B cell (primary cell): Measurements from ENCODE around the gene SLC25A34. TPM values are rescaled to one million over a fixed set of nuclear protein-coding genes. Genes with fewer than 3 reads are reported as not detected.

ENCODE experiments used
- ATAC-seq: fragments of 200-7000 bp; cut with Tn5 transposase; one replicate; pipeline ENCODE4 v1.10.0; 2021; ENCODE audit warnings: low read depth, mild to moderate bottlenecking, moderate number of reproducible peaks, moderate library complexity
- CTCF ChIA-PET: fragments of 350-600 bp; sonication (Branson Sonifier 250); formaldehyde crosslinking; loops from one replicate; lab custom pipeline; 2021; ENCODE audit warnings: antibody characterized with exemption, inconsistent platforms; lab: Charles Lee
- POLR2A ChIA-PET: fragments of 350-600 bp; sonication (Branson Sonifier 250); formaldehyde crosslinking; loops from one replicate; lab custom pipeline; 2021; ENCODE audit warnings: antibody characterized with exemption; lab: Charles Lee
- DNase-seq: peaks from one replicate; pipeline ENCODE4 v3.0.0; 2013
- H2AFZ ChIP-seq: 2 replicates; pipeline ENCODE4 v1.6.1; 2012; ENCODE audit warnings: mild to moderate bottlenecking, low read depth, low read length; ENCODE audit not compliant: insufficient read depth, poor library complexity, severe bottlenecking
- H3K27ac ChIP-seq, 2 donors: 1 replicate in 1 of 2; 2 replicates in 1 of 2; pipeline ENCODE4 v1.5.1; 2012 to 2013; ENCODE audit warnings: low read length in 2 of 2, mild to moderate bottlenecking in 2 of 2, moderate library complexity in 1 of 2
- H3K27me3 ChIP-seq, 4 experiments: fragments of 200-600 bp in 1 of 4; sonication (generic) in 1 of 4; replicated peaks in 1 of 4; 1 replicate in 2 of 4; 2 replicates in 2 of 4; pipeline versions ENCODE4 v1.6.1 to v1.7.0; 2013 to 2016; ENCODE audit warnings: low read length in 3 of 4, mild to moderate bottlenecking in 2 of 4, mixed read lengths in 1 of 4, moderate library complexity in 1 of 4; ENCODE audit not compliant: insufficient read depth in 4 of 4, control insufficient read depth in 3 of 4; ENCODE audit errors: control extremely low read depth in 1 of 4
- H3K36me3 ChIP-seq, 2 experiments: replicated peaks in 1 of 2; 1 replicate in 1 of 2; 2 replicates in 1 of 2; pipeline versions ENCODE4 v1.6.1 to v1.7.1; 2013; ENCODE audit warnings: low read length in 1 of 2; ENCODE audit not compliant: insufficient read depth in 2 of 2, control insufficient read depth in 1 of 2; ENCODE audit errors: control extremely low read depth in 1 of 2, extremely low read depth in 1 of 2
- H3K4me1 ChIP-seq, 2 donors: fragments of 200-600 bp in 1 of 2; sonication (generic) in 1 of 2; 1 replicate in 1 of 2; 2 replicates in 1 of 2; pipeline versions ENCODE4 v1.5.1 to v1.6.1; 2013 to 2017; ENCODE audit warnings: low read length in 2 of 2; ENCODE audit not compliant: control insufficient read depth in 2 of 2, insufficient read depth in 2 of 2
- H3K4me2 ChIP-seq: replicated peaks from 2 replicates; pipeline ENCODE3; 2012; ENCODE audit warnings: mild to moderate bottlenecking, low read depth, low read length; ENCODE audit not compliant: poor library complexity, severe bottlenecking
- H3K4me3 ChIP-seq, 5 experiments: fragments of 200-600 bp in 1 of 5; sonication (generic) in 1 of 5; 1 replicate in 3 of 5; 2 replicates in 2 of 5; pipeline versions ENCODE4 v1.5.1 to v1.7.0; 2011 to 2016; ENCODE audit warnings: low read length in 4 of 5, mild to moderate bottlenecking in 4 of 5, low read depth in 2 of 5, control low read depth in 1 of 5, moderate library complexity in 1 of 5; ENCODE audit not compliant: insufficient read depth in 1 of 5; ENCODE audit errors: control extremely low read depth in 1 of 5, extremely low read depth in 1 of 5
- H3K79me2 ChIP-seq: fragments of 200-600 bp; sonication (generic); one replicate; pipeline ENCODE4 v1.6.0; 2016; ENCODE audit warnings: low read length; ENCODE audit not compliant: control insufficient read depth, insufficient read depth
- H3K9ac ChIP-seq: fragments of 200-600 bp; sonication (generic); 2 replicates; pipeline ENCODE4 v1.6.1; 2017; ENCODE audit warnings: mild to moderate bottlenecking, low read length, moderate library complexity
- H3K9me3 ChIP-seq, 3 donors: one replicate each; pipeline versions ENCODE4 v1.6.1 to v1.7.1; 2013; ENCODE audit warnings: low read length in 2 of 3; ENCODE audit not compliant: control insufficient read depth in 2 of 3, insufficient read depth in 1 of 3; ENCODE audit errors: control extremely low read depth in 1 of 3
- H4K20me1 ChIP-seq: 2 replicates; pipeline ENCODE4 v1.6.0; 2012; ENCODE audit warnings: mild to moderate bottlenecking, low read length; ENCODE audit not compliant: insufficient read depth, control insufficient read depth, poor library complexity, severe bottlenecking
- H3K27ac Mint-ChIP-seq: one replicate; pipeline ENCODE4 v1.8.0; 2021; ENCODE audit warnings: mixed read lengths
- H3K27me3 Mint-ChIP-seq: one replicate; pipeline ENCODE4 v1.8.0; 2021; ENCODE audit warnings: mixed read lengths
- H3K4me1 Mint-ChIP-seq: one replicate; pipeline ENCODE4 v1.8.0; 2021; ENCODE audit warnings: mixed read lengths
- H3K4me3 Mint-ChIP-seq: one replicate; pipeline ENCODE4 v1.8.0; 2021; ENCODE audit warnings: mixed read lengths
- H3K9me3 Mint-ChIP-seq: one replicate; pipeline ENCODE4 v1.8.0; 2022; ENCODE audit warnings: mixed read lengths; ENCODE audit not compliant: insufficient read depth
- CTCF ChIP-seq: fragments of 200-600 bp; IDR thresholded peaks from one replicate; pipeline ENCODE4 v1.8.0; 2022; ENCODE audit warnings: antibody characterized with exemption, mild to moderate bottlenecking
- EZH2 ChIP-seq: IDR thresholded peaks from 2 replicates; pipeline ENCODE4 v1.6.1; 2012; ENCODE audit warnings: borderline replicate concordance, low read depth, mild to moderate bottlenecking, moderate library complexity, low read length; ENCODE audit not compliant: insufficient read depth, poor library complexity, severe bottlenecking
- WGBS: methylation state at CpG from one replicate; pipeline ENCODE4 v1.1.5; 2013; ENCODE audit warnings: missing lambda C conversion rate; ENCODE audit not compliant: insufficient coverage; 5-methylcytosine and 5-hydroxymethylcytosine counted together
- intact Hi-C: fragments of 100-400 bp; cut with micrococcal nuclease; formaldehyde crosslinking; loops from one replicate; pipeline ENCODE4 v1.10.0; 2022
- polyA plus RNA-seq: library from polyadenylated mRNA; depleted of rRNA; stranded (reverse); fragments of >200 nt; gene quantifications from 2 replicates; pipeline ENCODE4 v1.2.3, GENCODE V29; 2012
- total RNA-seq, 2 donors: library from RNA; stranded (reverse); fragments of 120-200 nt in 1 of 2; gene quantifications; 1 replicate in 1 of 2; 2 replicates in 1 of 2; pipeline versions ENCODE4 v1.2.3 to v1.2.4, GENCODE V29; 2013 to 2022

SLC25A34 gene
- total and polyA plus RNA-seq, 2 donors (not counting 1 experiment from before 2014, with no cell fraction given), result 4.6 to 5.4 TPM

- POLR2A ChIA-PET, result interaction anchor here (0.6 to 3.8 kb wide), 9 partner anchors 8 to 671 kb away, joined by 3 to 20 read pairs (median 4); no protein-coding TSS in a partner anchor
- Histone ChIP-seq H3K27ac (peak overlapping the region; percentile 68 to 88), H4K20me1 (peaks cover 26% of the 10 kb centered on the region), H3K36me3 (peaks cover 1 to 5% of the 10 kb centered on the region in 2 experiments), H3K4me1 (peaks cover 41 to 54% of the 10 kb centered on the region in 2 donors), H3K9ac (peak overlapping the region; percentile 59), H3K4me3 (peak overlapping the region; percentile 17 to 64 (median 54)), H3K79me2 (peaks cover 72% of the 10 kb centered on the region), H3K4me2 (peak overlapping the region; percentile 81), H3K9me3 (no peaks in the 10 kb centered on the region), H2AFZ (no peak overlapping the region), H3K27me3 (no peaks in the 10 kb centered on the region)
- intact Hi-C loops, result loop anchor here (1.0 to 10.0 kb wide), 7 partner anchors 15 to 170 kb away; partner anchors contain the start of gene SPEN
- Mint-ChIP-seq H3K9me3 (no peaks in the 10 kb centered on the region), H3K27ac (peak overlapping the region; percentile 95), H3K4me3 (peak overlapping the region; percentile 85), H3K27me3 (no peaks in the 10 kb centered on the region), H3K4me1 (peaks cover 64% of the 10 kb centered on the region)
- TF ChIP-seq CTCF, result no peak
- no peak for TF ChIP-seq EZH2
- WGBS, result 1% methylated on average over 8 of the region's 10 CpGs
- DNase-seq (peak; percentile 92), ATAC-seq (peak; percentile 95)
- CTCF ChIA-PET, result interaction anchor here (0.7 to 3.3 kb wide), 16 partner anchors 11 to 137 kb away, joined by 3 to 12 read pairs (median 4); partner anchors contain the start of gene DDI2
Measured at GRCh38 chr1:15696956-15697521, 39.0 kb upstream of the SLC25A34 start.

- peaks cover 75% of the 10 kb centered on the region for H3K79me2 ChIP-seq
- H3K27ac ChIP-seq, result peak overlapping the region; percentile 68 to 88
- peak overlapping the region; percentile 81 for H3K4me2 ChIP-seq
- H4K20me1 ChIP-seq, result peaks cover 27% of the 10 kb centered on the region
- Mint-ChIP-seq H3K27ac (peak overlapping the region; percentile 61), H3K4me1 (peaks cover 62% of the 10 kb centered on the region), H3K9me3 (no peaks in the 10 kb centered on the region), H3K27me3 (no peaks in the 10 kb centered on the region), H3K4me3 (no peak overlapping the region)
- no CpG with 5 or more reads among the region's 2 CpGs for WGBS
- H3K9me3 ChIP-seq, result no peaks in the 10 kb centered on the region
- ChIA-PET POLR2A (interaction anchor here (0.7 to 3.8 kb wide), 3 partner anchors 13 to 33 kb away, joined by 3 to 20 read pairs (median 8); no protein-coding TSS in a partner anchor), CTCF (interaction anchor here (0.7 to 3.3 kb wide), 3 partner anchors 12 to 169 kb away, joined by 3 to 12 read pairs (median 4); partner anchors contain the start of gene DDI2)
- DNase-seq (no peak), ATAC-seq (no peak)
- no peak overlapping the region for H3K9ac ChIP-seq
- H3K36me3 ChIP-seq, result peaks cover 3 to 5% of the 10 kb centered on the region in 2 experiments
- no peaks in the 10 kb centered on the region for H3K27me3 ChIP-seq
- H2AFZ ChIP-seq, result no peak overlapping the region
- intact Hi-C loops, result loop anchor here (5.0 to 10.0 kb wide), 2 partner anchors 41 to 147 kb away; partner anchors contain the start of gene SPEN
- peaks cover 37 to 51% of the 10 kb centered on the region in 2 donors for H3K4me1 ChIP-seq
- TF ChIP-seq CTCF, result no peak
- TF ChIP-seq EZH2, result no peak
- H3K4me3 ChIP-seq, result no peak overlapping the region
Measured at GRCh38 chr1:15698201-15698600, 37.9 kb upstream of the SLC25A34 start.
